Measurements from ENCODE around the gene PTPRD.

PTPRD gene

GRCh38 chr9:8859416-8859815 lies 1753.4 kb downstream of the PTPRD start (continued):
- TF ChIP-seq ZNF518A (tag by site-specific recombination; conservative IDR thresholded peaks at IDR 0.05; ENCODE audit: low read depth) (no peak), GLI4 (tag by site-specific recombination; IDR thresholded peaks at IDR 0.05) (no peak), ZNF132 (tag by site-specific recombination; IDR thresholded peaks at IDR 0.05; ENCODE audit: borderline replicate concordance) (no peak), BCL6B (tag by site-specific recombination; IDR thresholded peaks at IDR 0.05) (no peak), ZNF629 (tag by site-specific recombination; IDR thresholded peaks at IDR 0.05) (no peak)

GRCh38 chr9:8858596-8859161 lies 1754.1 kb downstream of the PTPRD start:
- Histone ChIP-seq H3K4me3 (ENCODE audit: low read depth, low read length) (no peak overlapping the region; the same call in 1 of the 2 replicates), H3K9me3 (ENCODE audit: control insufficient read depth, insufficient read depth, low read depth, low read length) (no peaks in the 10 kb centered on the region), H3K36me3 (ENCODE audit: control insufficient read depth in 2 of 2, insufficient read depth in 1 of 2, low read length in 2 of 2) (no peaks in the 10 kb centered on the region), H3K27ac (ENCODE audit: extremely low read depth, low read depth, low read length) (no peak overlapping the region; the same call in 1 of the 2 replicates), H3K4me1 (ENCODE audit: control insufficient read depth, insufficient read depth, low read length) (peaks cover 11% of the 10 kb centered on the region; the same call in 1 of the 2 replicates)
- ChIA-PET CTCF (interaction anchor here (0.6 to 1.4 kb wide), 3 partner anchors 11 to 1013 kb away, joined by 3 to 5 read pairs (median 3); no protein-coding TSS in a partner anchor), POLR2A (no interaction called here)
- no peak for TF ChIP-seq ZNF621 (tag by site-specific recombination; IDR thresholded peaks at IDR 0.05)
- TF ChIP-seq ZSCAN4 (tag by site-specific recombination; IDR thresholded peaks at IDR 0.05), result peak; percentile 96
- peak; percentile 71 for TF ChIP-seq ZFHX2 (tag by site-specific recombination; conservative IDR thresholded peaks at IDR 0.05)
- peak; percentile 31; the same call in 1 of the 2 replicates for TF ChIP-seq EGR2 (tag by site-specific recombination; IDR thresholded peaks at IDR 0.05; ENCODE audit: low read depth)

GRCh38 chr9:8857926-8858595 lies 1754.7 kb downstream of the PTPRD start:
- Histone ChIP-seq H3K9me3 (ENCODE audit: control insufficient read depth, insufficient read depth, low read depth, low read length) (no peaks in the 10 kb centered on the region), H3K36me3 (ENCODE audit: control insufficient read depth in 2 of 2, insufficient read depth in 1 of 2, low read length in 2 of 2) (no peaks in the 10 kb centered on the region), H3K27ac (ENCODE audit: extremely low read depth, low read depth, low read length) (peak overlapping the region; percentile 74; the same call in 1 of the 2 replicates), H3K4me3 (ENCODE audit: low read depth, low read length) (peak overlapping the region; percentile 90), H3K4me1 (ENCODE audit: control insufficient read depth, insufficient read depth, low read length) (peaks cover 11% of the 10 kb centered on the region; the same call in 1 of the 2 replicates)
- ChIA-PET CTCF (no interaction called here), POLR2A (no interaction called here)
- peak; percentile 92 for TF ChIP-seq ZNF398 (tag by site-specific recombination; IDR thresholded peaks at IDR 0.05)
- TF ChIP-seq ZFP41 (tag by site-specific recombination; IDR thresholded peaks at IDR 0.05; ENCODE audit: borderline replicate concordance), result no peak
- no peak for TF ChIP-seq ZNF24 (tag by site-specific recombination; IDR thresholded peaks at IDR 0.05)
- TF ChIP-seq IKZF3 (tag by site-specific recombination; IDR thresholded peaks at IDR 0.05), result 0 out of 2 replicates have a peak, but pooled peaks have one; percentile 25
- no peak for TF ChIP-seq PRDM1 (tag by site-specific recombination; IDR thresholded peaks at IDR 0.05)
- TF ChIP-seq ZNF645 (tag by site-specific recombination; IDR thresholded peaks at IDR 0.05), result no peak
- no peak for TF ChIP-seq ZBTB11 (tag by site-specific recombination; conservative IDR thresholded peaks at IDR 0.05; ENCODE audit: low read depth)
